CD14-positive monocyte (primary cell): ENCODE results near the gene ACVR1B. TPM values are rescaled to one million over a fixed set of nuclear protein-coding genes. Genes with fewer than 3 reads are reported as not detected.
A peak's percentile ranks its signal among the peaks of the same experiment; 100 is the strongest.

ENCODE experiments used
- DNase-seq, 3 donors: peaks; one replicate each; pipeline ENCODE4 v3.0.0-alpha.2; 2011 to 2022
- H2AFZ ChIP-seq: 2 replicates; pipeline ENCODE4 v1.6.0; 2012; ENCODE audit warnings: mild to moderate bottlenecking, low read depth, low read length, inconsistent platforms; ENCODE audit not compliant: insufficient read depth, poor library complexity, severe bottlenecking
- H3K27ac ChIP-seq, 2 donors: 1 replicate in 1 of 2; 2 replicates in 1 of 2; pipeline ENCODE4 v1.5.1; 2012 to 2013; ENCODE audit warnings: low read length in 2 of 2, control low read depth in 1 of 2, inconsistent platforms in 1 of 2, low read depth in 1 of 2, mild to moderate bottlenecking in 1 of 2
- H3K27me3 ChIP-seq, 2 donors: one replicate each; pipeline versions ENCODE4 v1.6.0 to v1.6.1; 2011 to 2013; ENCODE audit warnings: low read length in 2 of 2; ENCODE audit not compliant: control insufficient read depth in 2 of 2, insufficient read depth in 2 of 2
- H3K36me3 ChIP-seq, 2 donors: replicated peaks in 1 of 2; 1 replicate in 1 of 2; 2 replicates in 1 of 2; pipeline versions ENCODE4 v1.5.1 to v1.6.1; 2012 to 2013; ENCODE audit warnings: low read length in 2 of 2, control low read depth in 1 of 2, inconsistent platforms in 1 of 2, mild to moderate bottlenecking in 1 of 2; ENCODE audit not compliant: insufficient read depth in 2 of 2, control insufficient read depth in 1 of 2
- H3K4me1 ChIP-seq, 2 donors: 1 replicate in 1 of 2; 2 replicates in 1 of 2; pipeline versions ENCODE4 v1.5.1 to v1.6.1; 2012 to 2013; ENCODE audit warnings: low read length in 2 of 2, control low read depth in 1 of 2, inconsistent platforms in 1 of 2, mild to moderate bottlenecking in 1 of 2, moderate library complexity in 1 of 2; ENCODE audit not compliant: insufficient read depth in 2 of 2, control insufficient read depth in 1 of 2
- H3K4me2 ChIP-seq: replicated peaks from 2 replicates; pipeline ENCODE3; 2012; ENCODE audit warnings: low read length, moderate library complexity, mild to moderate bottlenecking; ENCODE audit not compliant: poor library complexity, severe bottlenecking; ENCODE audit errors: extremely low read depth
- H3K4me3 ChIP-seq, 3 experiments: fragments of 200-600 bp in 1 of 3; sonication (generic) in 1 of 3; replicated peaks in 1 of 3; 1 replicate in 2 of 3; 2 replicates in 1 of 3; pipeline ENCODE4 v1.5.1; 2011 to 2013; ENCODE audit warnings: low read length in 3 of 3, mild to moderate bottlenecking in 3 of 3, control low read depth in 2 of 3, low read depth in 2 of 3, inconsistent platforms in 1 of 3, moderate library complexity in 1 of 3
- H3K79me2 ChIP-seq: 2 replicates; pipeline ENCODE4 v1.6.0; 2012; ENCODE audit warnings: mild to moderate bottlenecking, control low read depth, inconsistent platforms, low read length, moderate library complexity; ENCODE audit not compliant: insufficient read depth
- H3K9ac ChIP-seq: 2 replicates; pipeline ENCODE4 v1.6.0; 2017; ENCODE audit warnings: low read length, mild to moderate bottlenecking; ENCODE audit not compliant: insufficient read depth, poor library complexity, severe bottlenecking
- H3K9me3 ChIP-seq, 2 donors: replicated peaks in 1 of 2; 1 replicate in 1 of 2; 2 replicates in 1 of 2; pipeline versions ENCODE4 v1.5.1 to v1.6.1; 2012 to 2013; ENCODE audit warnings: low read length in 2 of 2, control low read depth in 1 of 2; ENCODE audit not compliant: control insufficient read depth in 1 of 2, insufficient read depth in 1 of 2
- H4K20me1 ChIP-seq: 2 replicates; pipeline ENCODE4 v1.6.0; 2012; ENCODE audit warnings: mild to moderate bottlenecking, low read length, control low read depth, moderate library complexity; ENCODE audit not compliant: insufficient read depth
- H3K27ac Mint-ChIP-seq, 7 donors: one replicate each; pipeline ENCODE4 v1.8.0; 2020; ENCODE audit warnings: mild to moderate bottlenecking in 7 of 7, mixed read lengths in 7 of 7, moderate library complexity in 6 of 7, inconsistent platforms in 2 of 7
- H3K27me3 Mint-ChIP-seq, 3 donors: one replicate each; pipeline ENCODE4 v1.8.0; 2021 to 2022; ENCODE audit warnings: low read depth in 3 of 3, mild to moderate bottlenecking in 3 of 3, mixed read lengths in 3 of 3, moderate library complexity in 3 of 3, inconsistent platforms in 1 of 3
- H3K36me3 Mint-ChIP-seq, 2 donors: one replicate each; pipeline ENCODE4 v1.8.0; 2020; ENCODE audit warnings: mixed read lengths in 2 of 2, inconsistent platforms in 1 of 2, mild to moderate bottlenecking in 1 of 2
- H3K4me1 Mint-ChIP-seq: one replicate; pipeline ENCODE4 v1.8.0; 2020; ENCODE audit warnings: mild to moderate bottlenecking, mixed read lengths
- H3K4me3 Mint-ChIP-seq, 2 donors: one replicate each; pipeline ENCODE4 v1.8.0; 2020; ENCODE audit warnings: mild to moderate bottlenecking in 2 of 2, mixed read lengths in 2 of 2, moderate library complexity in 1 of 2
- H3K9me3 Mint-ChIP-seq, 7 donors: one replicate each; pipeline ENCODE4 v1.8.0; 2020 to 2022; ENCODE audit warnings: mixed read lengths in 7 of 7, mild to moderate bottlenecking in 6 of 7, moderate library complexity in 6 of 7, inconsistent platforms in 2 of 7
- WGBS: methylation state at CpG from one replicate; pipeline ENCODE4 v1.1.5; 2013; ENCODE audit warnings: missing lambda C conversion rate; ENCODE audit not compliant: insufficient coverage; 5-methylcytosine and 5-hydroxymethylcytosine counted together
- intact Hi-C, 2 donors: fragments of 100-400 bp; cut with micrococcal nuclease; formaldehyde crosslinking; loops; one replicate each; pipeline versions ENCODE4 v1.15.0 to v1.15.1; 2023
- polyA minus RNA-seq: library from RNA; depleted of rRNA, polyadenylated mRNA; stranded (reverse); fragments of >200 nt; gene quantifications from 2 replicates; pipeline ENCODE4 v1.2.3, GENCODE V29; 2012
- polyA plus RNA-seq, 3 donors: library from polyadenylated mRNA; depleted of rRNA in 1 of 3; unstranded in 2 of 3; stranded (reverse) in 1 of 3; fragments of 300-500 nt in 2 of 3; fragments of >200 nt in 1 of 3; fragmentation: Illumina TruSeq in 2 of 3; gene quantifications; 1 replicate in 2 of 3; 2 replicates in 1 of 3; pipeline ENCODE4 v1.2.3, GENCODE V29; 2012 to 2021
- total RNA-seq, 12 experiments: library from RNA in 1 of 12; stranded (reverse) in 1 of 12; fragments of 120-200 nt in 1 of 12; gene quantifications; one replicate each; pipeline ENCODE4 v1.2.4 and lab custom pipeline; 2013 to 2026; ENCODE audit warnings: mixed read lengths in 6 of 12, inconsistent platforms in 1 of 12
- TF ChIP-seq, protein P1 (sequence below): fragments of 200-600 bp; IDR thresholded peaks from one replicate; pipeline ENCODE4 v1.8.0; 2022; ENCODE audit warnings: antibody characterized with exemption, mild to moderate bottlenecking

The ACVR1B gene
- total RNA-seq (2013) = 11.1 TPM
- polyA plus RNA-seq = 10 to 100 TPM in 1 of 3 donors, 1 to 10 TPM in 2; 1.8 to 18.5 (median 3.9) TPM
- 10.0 and 17.1 TPM in 2 replicates for polyA minus RNA-seq
- 10.1 to 68.9 (median 46.4) reads per million in 11 experiments for total RNA-seq (lab: John Stamatoyannopoulos, UW)

- Histone ChIP-seq H2AFZ (peak within 1 kb of the TSS; percentile 91), H3K4me3 (peak within 1 kb of the TSS; percentile 72 to 96 (median 80)), H3K4me1 (peaks cover 37 to 46% of the 10 kb centered on the region in 2 donors), H3K4me2 (peak within 1 kb of the TSS; percentile 92), H3K9me3 (no peaks in the 10 kb centered on the region), H3K27me3 (peaks cover 3 to 10% of the 10 kb centered on the region in 2 donors), H3K36me3 (no peaks in the 10 kb centered on the region), H3K27ac (peak within 1 kb of the TSS; percentile 63 to 91), H3K79me2 (peaks cover 48% of the 10 kb centered on the region), H4K20me1 (peaks cover 10% of the 10 kb centered on the region), H3K9ac (peak within 1 kb of the TSS; percentile 97)
- H3K9me3 Mint-ChIP-seq = peaks cover 0 to 2% (median 0%) of the 10 kb centered on the region in 7 donors
- TF ChIP-seq, protein P1, sequence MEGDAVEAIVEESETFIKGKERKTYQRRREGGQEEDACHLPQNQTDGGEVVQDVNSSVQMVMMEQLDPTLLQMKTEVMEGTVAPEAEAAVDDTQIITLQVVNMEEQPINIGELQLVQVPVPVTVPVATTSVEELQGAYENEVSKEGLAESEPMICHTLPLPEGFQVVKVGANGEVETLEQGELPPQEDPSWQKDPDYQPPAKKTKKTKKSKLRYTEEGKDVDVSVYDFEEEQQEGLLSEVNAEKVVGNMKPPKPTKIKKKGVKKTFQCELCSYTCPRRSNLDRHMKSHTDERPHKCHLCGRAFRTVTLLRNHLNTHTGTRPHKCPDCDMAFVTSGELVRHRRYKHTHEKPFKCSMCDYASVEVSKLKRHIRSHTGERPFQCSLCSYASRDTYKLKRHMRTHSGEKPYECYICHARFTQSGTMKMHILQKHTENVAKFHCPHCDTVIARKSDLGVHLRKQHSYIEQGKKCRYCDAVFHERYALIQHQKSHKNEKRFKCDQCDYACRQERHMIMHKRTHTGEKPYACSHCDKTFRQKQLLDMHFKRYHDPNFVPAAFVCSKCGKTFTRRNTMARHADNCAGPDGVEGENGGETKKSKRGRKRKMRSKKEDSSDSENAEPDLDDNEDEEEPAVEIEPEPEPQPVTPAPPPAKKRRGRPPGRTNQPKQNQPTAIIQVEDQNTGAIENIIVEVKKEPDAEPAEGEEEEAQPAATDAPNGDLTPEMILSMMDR = no peak
- peak within 1 kb of the TSS; percentile 81 to 94 (median 90) for H3K27ac Mint-ChIP-seq
- peaks cover under 1 to 16% of the 10 kb centered on the region in 2 donors for H3K36me3 Mint-ChIP-seq
- peaks cover 43% of the 10 kb centered on the region for H3K4me1 Mint-ChIP-seq
- intact Hi-C loops = no loop called here
- 0% methylated on average over 54 of the region's 86 CpGs for WGBS
- H3K27me3 Mint-ChIP-seq = peaks cover 4 to 9% (median 8%) of the 10 kb centered on the region in 3 donors
- DNase-seq = peak; percentile 76 to 88 (median 85)
- H3K4me3 Mint-ChIP-seq = peak within 1 kb of the TSS; percentile 91 to 97
These were observed at the start of gene ACVR1B for GRCh38 chr12:51951199-51951842. Gene ACVR1B (plus strand): TSS chr12:51951699. CDS start chr12:51951744, 45 bp downstream.

DNA sequence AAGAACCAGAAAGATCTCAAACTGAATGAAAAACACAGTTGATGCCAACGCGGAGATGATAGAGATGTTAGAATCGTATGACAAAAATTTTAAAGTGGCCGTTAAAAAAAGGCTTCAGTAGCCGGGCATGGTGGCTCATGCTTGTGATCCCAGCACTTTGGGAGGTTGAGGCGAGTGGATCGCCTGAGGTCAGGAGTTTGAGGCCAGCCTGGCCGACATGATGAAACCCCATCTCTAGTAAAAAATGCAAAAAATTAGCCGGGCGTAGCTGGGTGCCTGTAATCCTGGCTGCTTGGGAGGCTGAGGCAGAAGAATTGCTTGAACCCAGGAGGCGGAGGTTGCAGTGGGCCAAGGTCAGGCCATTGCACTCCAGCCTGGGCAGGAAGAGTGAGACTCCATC, 49.6 kb upstream of the ACVR1B start:
- no peak for DNase-seq
- peaks cover 0 to 1% (median 0%) of the 10 kb centered on the region in 7 donors for H3K9me3 Mint-ChIP-seq
- Histone ChIP-seq H3K27ac (no peak overlapping the region), H3K4me2 (no peak overlapping the region), H3K79me2 (no peaks in the 10 kb centered on the region), H2AFZ (no peak overlapping the region), H3K9ac (no peak overlapping the region), H4K20me1 (no peaks in the 10 kb centered on the region), H3K4me3 (no peak overlapping the region), H3K36me3 (no peaks in the 10 kb centered on the region), H3K4me1 (peaks cover 18 to 21% of the 10 kb centered on the region in 2 donors), H3K9me3 (no peaks in the 10 kb centered on the region), H3K27me3 (peaks cover 0 to 7% of the 10 kb centered on the region in 2 donors)
- peaks cover 0 to 4% of the 10 kb centered on the region in 2 donors for H3K36me3 Mint-ChIP-seq
- 99% methylated on average over 10 of the region's 11 CpGs for WGBS
- peaks cover 24% of the 10 kb centered on the region for H3K4me1 Mint-ChIP-seq
- peaks cover 7 to 15% (median 10%) of the 10 kb centered on the region in 3 donors for H3K27me3 Mint-ChIP-seq
- intact Hi-C loops = no loop called here
- no peak overlapping the region for H3K4me3 Mint-ChIP-seq
- TF ChIP-seq, protein P1 = no peak
- H3K27ac Mint-ChIP-seq = no peak overlapping the region
